Measurements from ENCODE around the gene CPVL. TPM values are rescaled to one million over a fixed set of nuclear protein-coding genes. Genes with fewer than 3 reads are reported as not detected.

The CPVL gene
- total RNA-seq, 1 donor from 2014 or later: 15.2 TPM

GRCh38 chr7:29127527-29127926 is 18.8 kb downstream of the CPVL start:
- no peak for TF ChIP-seq CTCF (IDR thresholded peaks at IDR 0.05)
- intact Hi-C loops (cut with DNase I): no loop called here
- DNase-seq (ENCODE audit: low spot score in 2 of 2): no peak
- H3K36me3 ChIP-seq: no peaks in the 10 kb centered on the region
- no peaks in the 10 kb centered on the region for H3K27me3 ChIP-seq
- no peak overlapping the region for H3K27ac ChIP-seq
- no peaks in the 10 kb centered on the region for H3K9me3 ChIP-seq
- no peaks in the 10 kb centered on the region for H3K4me1 ChIP-seq
- H3K4me3 ChIP-seq: no peak overlapping the region

DNA sequence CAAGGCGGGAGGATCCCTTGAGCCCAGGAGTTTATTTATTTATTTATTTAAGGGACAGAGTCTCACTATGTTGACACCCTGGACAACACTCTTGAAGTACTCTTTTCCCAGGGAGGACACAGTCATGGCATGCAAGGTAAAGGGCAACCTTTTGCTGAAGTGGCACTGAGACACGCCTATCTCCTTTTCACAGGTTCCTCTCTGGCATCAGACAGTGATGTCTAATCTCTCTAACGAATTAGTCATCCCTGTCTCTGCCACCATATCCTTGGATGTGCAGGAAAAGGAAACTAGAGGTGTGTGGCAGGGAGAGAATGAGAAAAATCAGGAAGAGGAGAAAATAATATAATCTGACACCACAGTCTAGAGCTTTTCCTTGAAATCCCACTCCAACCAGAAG is 19.5 kb downstream of the CPVL start:
- Histone ChIP-seq H3K4me3 (no peak overlapping the region), H3K27ac (no peak overlapping the region), H3K9me3 (no peaks in the 10 kb centered on the region), H3K27me3 (no peaks in the 10 kb centered on the region), H3K4me1 (no peaks in the 10 kb centered on the region), H3K36me3 (no peaks in the 10 kb centered on the region)
- TF ChIP-seq CTCF (IDR thresholded peaks at IDR 0.05): no peak
- no peak for DNase-seq (ENCODE audit: low spot score in 2 of 2)
- intact Hi-C loops (cut with DNase I): no loop called here

DNA sequence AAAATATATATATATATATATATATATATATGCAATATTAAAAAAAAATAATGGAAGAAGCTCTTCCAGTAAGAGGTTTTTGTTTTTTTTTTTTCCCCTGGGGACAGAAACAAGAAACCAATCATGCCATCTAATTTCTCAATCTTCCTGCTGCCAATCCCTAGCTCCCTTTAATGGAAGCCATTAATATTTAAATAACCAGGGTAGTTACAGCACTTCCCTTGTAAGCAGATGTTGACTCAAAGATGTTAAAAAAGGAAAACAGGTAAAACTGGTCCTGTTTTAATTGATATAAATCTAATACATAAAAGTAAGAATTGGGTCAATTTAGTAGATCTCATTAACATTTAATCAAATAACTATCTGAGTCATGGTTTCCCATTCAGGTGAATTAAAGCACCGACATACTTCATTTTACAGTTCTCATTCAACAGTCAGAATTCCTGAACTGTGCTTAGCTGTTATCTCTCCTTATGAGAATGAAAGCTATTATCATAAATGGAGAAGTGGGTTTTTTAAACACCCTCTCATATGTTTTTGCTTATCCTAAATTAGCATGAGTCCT is 22.6 kb downstream of the CPVL start:
- Histone ChIP-seq H3K27ac (no peak overlapping the region), H3K9me3 (no peaks in the 10 kb centered on the region), H3K4me3 (no peak overlapping the region), H3K27me3 (no peaks in the 10 kb centered on the region), H3K36me3 (no peaks in the 10 kb centered on the region), H3K4me1 (no peaks in the 10 kb centered on the region)
- no peak for TF ChIP-seq CTCF (IDR thresholded peaks at IDR 0.05)
- no peak for DNase-seq (ENCODE audit: low spot score in 2 of 2)
- intact Hi-C loops (cut with DNase I): no loop called here

GRCh38 chr7:29122759-29123158 is 23.6 kb downstream of the CPVL start:
- DNase-seq (ENCODE audit: low spot score in 2 of 2): no peak
- no peaks in the 10 kb centered on the region for H3K36me3 ChIP-seq
- H3K27me3 ChIP-seq: no peaks in the 10 kb centered on the region
- no peaks in the 10 kb centered on the region for H3K9me3 ChIP-seq
- no peak overlapping the region for H3K4me3 ChIP-seq
- TF ChIP-seq CTCF (IDR thresholded peaks at IDR 0.05): no peak
- intact Hi-C loops (cut with DNase I): no loop called here
- no peaks in the 10 kb centered on the region for H3K4me1 ChIP-seq
- H3K27ac ChIP-seq: no peak overlapping the region

GRCh38 chr7:29122081-29122480 is 24.3 kb downstream of the CPVL start:
- Histone ChIP-seq H3K9me3 (no peaks in the 10 kb centered on the region), H3K36me3 (no peaks in the 10 kb centered on the region), H3K27me3 (no peaks in the 10 kb centered on the region), H3K4me3 (no peak overlapping the region), H3K4me1 (no peaks in the 10 kb centered on the region), H3K27ac (no peak overlapping the region)
- intact Hi-C loops (cut with DNase I): no loop called here
- DNase-seq (ENCODE audit: low spot score in 2 of 2): no peak
- TF ChIP-seq CTCF (IDR thresholded peaks at IDR 0.05): no peak

DNA sequence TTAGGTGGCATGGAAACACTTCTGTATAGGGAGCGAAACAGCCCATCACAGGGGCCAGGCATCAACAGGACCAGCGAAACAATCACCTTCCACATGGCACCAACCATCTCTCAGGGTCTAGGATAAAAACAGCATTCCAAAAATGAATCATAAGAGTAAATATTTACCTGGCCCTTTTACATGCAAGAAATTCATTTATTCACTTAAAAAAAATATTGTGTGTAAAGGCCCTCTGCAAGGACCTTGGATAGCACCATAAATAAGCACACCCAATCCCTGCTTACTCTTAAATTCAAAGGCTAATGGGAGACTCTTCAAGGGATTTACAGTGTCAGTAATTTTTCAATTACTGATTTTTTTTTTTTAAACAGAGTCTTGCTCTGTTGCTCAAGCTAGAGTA is 25.4 kb downstream of the CPVL start:
- Histone ChIP-seq H3K9me3 (no peaks in the 10 kb centered on the region), H3K4me1 (no peaks in the 10 kb centered on the region), H3K27ac (no peak overlapping the region), H3K4me3 (no peak overlapping the region), H3K27me3 (no peaks in the 10 kb centered on the region), H3K36me3 (no peaks in the 10 kb centered on the region)
- no peak for DNase-seq (ENCODE audit: low spot score in 2 of 2)
- intact Hi-C loops (cut with DNase I): no loop called here
- TF ChIP-seq CTCF (IDR thresholded peaks at IDR 0.05): no peak

Data from ascending aorta (tissue), 2 donors.